PFSK-1 (cell line): ENCODE results near the gene PFN2.
A peak's percentile ranks its signal among the peaks of the same experiment; 100 is the strongest.

Source experiments
- FOXP2 ChIP-seq: optimal IDR thresholded peaks from 2 replicates; pipeline ENCODE3; 2011; ENCODE audit warnings: borderline replicate concordance, control low read depth, inconsistent platforms; ENCODE audit not compliant: insufficient read depth; ENCODE audit errors: extremely low read length, extremely low read depth
- POLR2AphosphoS5 ChIP-seq: IDR thresholded peaks from 2 replicates; pipeline ENCODE4 v1.6.1; 2012; ENCODE audit warnings: low read depth, mild to moderate bottlenecking, control low read depth, low read length, moderate library complexity
- SIN3A ChIP-seq: IDR thresholded peaks from 2 replicates; pipeline ENCODE4 v1.6.1; 2012; ENCODE audit warnings: mild to moderate bottlenecking, low read length, moderate library complexity, borderline replicate concordance; ENCODE audit not compliant: insufficient read depth
- TAF1 ChIP-seq: IDR thresholded peaks from 2 replicates; pipeline ENCODE4 v1.6.1; 2012; ENCODE audit warnings: low read length, control low read depth, borderline replicate concordance; ENCODE audit not compliant: insufficient read depth
- TF ChIP-seq, protein P1 (sequence below), 2 experiments: IDR thresholded peaks; 2 replicates each; pipeline versions ENCODE4 v1.6.1 to v1.8.0; 2011 to 2012; ENCODE audit warnings: low read depth in 2 of 2, low read length in 2 of 2, control low read depth in 1 of 2, inconsistent platforms in 1 of 2, mild to moderate bottlenecking in 1 of 2, moderate library complexity in 1 of 2; ENCODE audit not compliant: insufficient read depth in 1 of 2

The PFN2 gene

DNA sequence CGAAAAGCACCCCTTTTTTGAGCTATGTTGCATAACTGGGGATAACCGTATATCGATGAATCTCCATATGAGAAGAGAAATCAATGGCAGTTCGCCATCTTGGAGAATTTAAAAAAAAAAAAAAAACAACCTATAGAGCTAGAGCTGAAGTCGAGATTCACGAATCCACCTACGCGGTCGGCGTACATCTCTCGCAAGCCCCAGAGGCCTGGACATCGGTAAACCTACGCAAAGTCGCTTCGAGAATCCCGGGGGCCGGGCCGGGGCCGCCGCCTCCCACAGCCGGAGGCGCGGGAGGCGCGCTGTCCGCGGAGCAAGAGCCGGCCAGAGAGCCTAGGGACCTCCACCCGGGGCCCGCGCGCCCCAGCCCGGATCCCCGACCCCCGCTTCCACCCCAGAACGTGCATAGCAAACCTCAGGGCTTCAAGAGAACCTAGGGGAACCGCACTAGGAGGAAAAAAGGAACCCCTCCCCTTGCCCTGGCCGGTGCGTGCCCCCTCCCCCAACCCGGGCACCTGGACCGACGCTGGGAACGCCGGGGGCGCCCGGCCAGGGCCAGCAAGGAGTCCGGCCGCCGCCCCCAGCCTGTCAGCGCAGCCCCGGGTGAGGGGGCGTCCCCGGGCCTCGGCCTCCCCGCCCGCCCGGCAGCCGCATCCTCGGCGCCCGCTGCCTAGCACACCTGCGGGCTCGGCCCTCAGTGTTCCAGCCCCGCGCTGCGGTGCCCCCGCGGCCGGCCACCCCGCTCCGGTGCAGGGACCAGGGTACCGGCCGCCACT, 567 bp downstream of the PFN2 start:
- TF ChIP-seq SIN3A = no peak

DNA sequence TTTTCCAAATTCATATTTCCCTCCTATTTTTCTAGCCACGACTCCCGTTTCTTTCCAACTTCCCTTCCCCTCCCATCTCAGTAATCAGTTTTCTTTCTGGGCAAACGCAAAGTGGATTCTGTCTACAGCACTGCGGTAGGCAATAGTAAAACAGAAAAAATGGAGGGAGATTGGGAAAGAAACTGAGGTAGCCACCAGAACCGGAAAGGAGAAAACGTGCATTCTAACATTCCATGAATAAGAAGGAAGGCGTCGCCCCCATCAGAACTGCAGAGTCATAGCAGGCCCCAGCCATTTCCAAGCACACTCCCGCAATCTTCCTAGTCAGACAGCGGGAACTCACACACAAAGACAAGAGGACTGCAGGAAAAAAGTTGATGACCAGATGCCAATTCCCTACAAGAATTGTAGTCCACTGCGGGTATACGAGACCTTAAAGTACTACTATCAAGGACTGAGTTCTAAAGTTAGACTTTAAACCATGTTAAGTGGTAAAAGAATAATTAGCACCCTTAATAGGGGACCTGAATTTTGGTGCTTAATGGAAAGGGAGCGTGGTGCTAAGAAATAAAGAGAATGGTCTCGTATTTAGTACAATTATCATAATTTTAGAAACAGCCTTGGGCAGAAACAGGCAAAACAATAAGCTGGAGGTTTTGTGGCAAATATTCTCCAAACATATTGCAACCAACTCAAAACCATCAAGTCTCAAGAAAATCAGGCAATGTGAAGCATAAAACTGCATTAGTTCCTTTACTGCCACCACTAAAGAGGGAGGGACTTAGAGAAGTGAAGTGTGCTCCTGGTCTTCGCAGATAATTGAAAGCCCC, 1.4 kb downstream of the PFN2 start:
- peak; percentile 20; the same call in 1 of the 2 replicates for TF ChIP-seq POLR2AphosphoS5
- no peak for TF ChIP-seq SIN3A

DNA sequence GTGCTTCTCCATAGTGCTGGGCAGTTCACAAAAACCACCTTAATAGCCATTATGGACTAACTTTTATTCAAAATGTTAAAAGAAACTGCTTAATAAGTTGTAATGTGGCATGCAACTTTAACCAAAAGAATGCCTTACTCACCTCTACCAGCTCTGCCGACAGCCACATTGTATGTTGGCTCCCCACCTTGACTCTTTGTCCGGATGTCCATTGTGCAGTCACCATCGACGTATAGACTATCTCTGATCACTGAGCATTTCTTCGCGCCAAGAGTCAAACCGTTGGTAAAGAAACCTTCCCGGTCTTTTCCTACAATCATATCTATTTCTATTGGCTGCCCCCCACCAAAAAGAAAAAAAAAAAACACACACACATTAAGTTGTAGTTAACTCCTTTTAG, 2.5 kb downstream of the PFN2 start:
- TF ChIP-seq TAF1 (no peak), SIN3A (no peak), POLR2AphosphoS5 (no peak), FOXP2 (no peak)
- TF ChIP-seq, protein P1, sequence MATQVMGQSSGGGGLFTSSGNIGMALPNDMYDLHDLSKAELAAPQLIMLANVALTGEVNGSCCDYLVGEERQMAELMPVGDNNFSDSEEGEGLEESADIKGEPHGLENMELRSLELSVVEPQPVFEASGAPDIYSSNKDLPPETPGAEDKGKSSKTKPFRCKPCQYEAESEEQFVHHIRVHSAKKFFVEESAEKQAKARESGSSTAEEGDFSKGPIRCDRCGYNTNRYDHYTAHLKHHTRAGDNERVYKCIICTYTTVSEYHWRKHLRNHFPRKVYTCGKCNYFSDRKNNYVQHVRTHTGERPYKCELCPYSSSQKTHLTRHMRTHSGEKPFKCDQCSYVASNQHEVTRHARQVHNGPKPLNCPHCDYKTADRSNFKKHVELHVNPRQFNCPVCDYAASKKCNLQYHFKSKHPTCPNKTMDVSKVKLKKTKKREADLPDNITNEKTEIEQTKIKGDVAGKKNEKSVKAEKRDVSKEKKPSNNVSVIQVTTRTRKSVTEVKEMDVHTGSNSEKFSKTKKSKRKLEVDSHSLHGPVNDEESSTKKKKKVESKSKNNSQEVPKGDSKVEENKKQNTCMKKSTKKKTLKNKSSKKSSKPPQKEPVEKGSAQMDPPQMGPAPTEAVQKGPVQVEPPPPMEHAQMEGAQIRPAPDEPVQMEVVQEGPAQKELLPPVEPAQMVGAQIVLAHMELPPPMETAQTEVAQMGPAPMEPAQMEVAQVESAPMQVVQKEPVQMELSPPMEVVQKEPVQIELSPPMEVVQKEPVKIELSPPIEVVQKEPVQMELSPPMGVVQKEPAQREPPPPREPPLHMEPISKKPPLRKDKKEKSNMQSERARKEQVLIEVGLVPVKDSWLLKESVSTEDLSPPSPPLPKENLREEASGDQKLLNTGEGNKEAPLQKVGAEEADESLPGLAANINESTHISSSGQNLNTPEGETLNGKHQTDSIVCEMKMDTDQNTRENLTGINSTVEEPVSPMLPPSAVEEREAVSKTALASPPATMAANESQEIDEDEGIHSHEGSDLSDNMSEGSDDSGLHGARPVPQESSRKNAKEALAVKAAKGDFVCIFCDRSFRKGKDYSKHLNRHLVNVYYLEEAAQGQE (IDR thresholded peaks at IDR 0.05; ENCODE audit: insufficient read depth in 1 of 2, low read depth in 2 of 2, low read length in 2 of 2) = no peak

DNA sequence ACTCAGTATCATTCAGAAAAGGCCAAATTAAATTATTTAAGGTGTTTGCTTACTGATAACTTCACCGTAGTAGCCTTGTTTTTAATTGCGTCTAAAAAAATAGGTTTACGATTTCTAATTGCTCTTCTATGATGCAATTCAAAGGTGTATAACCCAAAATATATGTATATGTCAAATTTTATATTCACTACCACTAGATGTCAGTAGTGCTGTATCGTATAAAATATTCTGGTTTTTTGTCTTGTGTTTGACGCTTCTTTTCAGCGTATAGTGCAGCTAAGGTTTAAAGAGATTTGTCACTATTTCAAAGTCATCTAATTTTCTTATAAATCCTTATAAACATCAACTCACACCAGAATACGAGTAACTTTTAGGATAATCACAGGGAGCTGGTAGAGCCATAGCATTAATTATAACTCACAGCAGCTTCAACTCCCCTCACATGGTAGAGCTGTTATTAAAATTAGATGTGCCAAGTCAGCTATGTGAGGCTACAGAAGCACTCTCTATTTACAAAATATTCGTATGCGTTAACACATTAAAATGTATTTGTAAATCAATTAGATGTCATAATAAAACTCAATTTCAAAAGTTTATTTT, 3.5 kb downstream of the PFN2 start:
- no peak for TF ChIP-seq POLR2AphosphoS5
- TF ChIP-seq, protein P1 (IDR thresholded peaks at IDR 0.05; ENCODE audit: insufficient read depth in 1 of 2, low read depth in 2 of 2, low read length in 2 of 2) = no peak
- TF ChIP-seq SIN3A = no peak
- TF ChIP-seq FOXP2 = no peak
- no peak for TF ChIP-seq TAF1

DNA sequence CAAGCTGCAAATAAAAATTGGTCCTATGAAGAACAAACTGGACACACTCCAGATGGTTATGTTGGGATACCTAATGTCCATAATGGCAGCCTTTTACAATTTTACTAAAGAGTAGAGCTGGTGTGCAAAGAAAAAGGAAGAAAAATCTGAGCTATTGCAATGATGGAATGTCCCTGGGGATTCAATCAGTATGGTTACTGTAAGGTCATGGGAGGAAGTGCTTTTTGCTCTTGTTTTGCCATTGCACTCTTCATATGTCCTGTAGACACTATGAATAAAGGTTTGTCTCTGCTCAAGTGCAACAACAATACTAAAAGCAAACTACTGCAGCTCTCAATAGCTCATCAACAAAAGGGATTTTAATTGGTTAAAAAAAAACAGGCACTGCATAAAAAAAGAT, 5.4 kb downstream of the PFN2 start:
- no peak for TF ChIP-seq FOXP2
- TF ChIP-seq POLR2AphosphoS5 = no peak
- TF ChIP-seq, protein P1 (IDR thresholded peaks at IDR 0.05; ENCODE audit: insufficient read depth in 1 of 2, low read depth in 2 of 2, low read length in 2 of 2) = no peak
- TF ChIP-seq SIN3A = no peak
- no peak for TF ChIP-seq TAF1

DNA sequence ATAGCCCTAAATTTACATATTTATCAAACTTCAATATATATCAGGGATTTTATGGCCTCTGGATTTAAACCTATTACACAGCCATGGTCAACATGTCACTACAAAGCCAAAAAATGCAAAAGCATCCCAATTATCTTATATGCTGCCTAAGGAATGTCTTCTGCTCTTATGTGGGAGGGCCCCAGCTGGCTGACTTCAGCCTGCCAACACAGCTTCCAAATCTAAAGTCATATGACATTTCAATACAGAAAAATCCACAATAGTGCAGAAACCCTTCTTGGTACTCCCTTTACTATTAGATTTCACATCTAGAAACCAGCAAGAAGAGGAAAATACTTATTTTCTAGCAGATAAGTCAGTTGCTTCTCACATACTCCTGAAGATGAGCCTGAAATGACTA, 6.4 kb downstream of the PFN2 start:
- TF ChIP-seq SIN3A (no peak), POLR2AphosphoS5 (no peak), FOXP2 (no peak)
- TF ChIP-seq, protein P1 (IDR thresholded peaks at IDR 0.05; ENCODE audit: insufficient read depth in 1 of 2, low read depth in 2 of 2, low read length in 2 of 2) = no peak
